Measurements from ENCODE around the gene SNTG2. TPM values are rescaled to one million over a fixed set of nuclear protein-coding genes. Genes with fewer than 3 reads are reported as not detected.
A peak's percentile ranks its signal among the peaks of the same experiment; 100 is the strongest.
"Not testable (repeated sequence)": the region's sequence is repeated elsewhere in the genome, so short reads cannot be mapped to it uniquely, and the experiment has no call there.

The SNTG2 gene
- not detected in 2 replicates for total RNA-seq

GRCh38 chr2:950080-950966 lies at the start of gene SNTG2:
SNTG2 (plus strand) TSS chr2:950849; CDS start chr2:950997, 148 bp downstream.
- Mint-ChIP-seq H3K27me3 (ENCODE audit: low read depth) (peaks cover 56% of the 10 kb centered on the region), H3K4me1 (ENCODE audit: low read depth) (peaks cover 14% of the 10 kb centered on the region), H3K9me3 (no peaks in the 10 kb centered on the region), H3K4me3 (ENCODE audit: low read depth) (peak within 1 kb of the TSS; percentile 65), H3K36me3 (ENCODE audit: low read depth) (no peaks in the 10 kb centered on the region), H3K27ac (no peak within 1 kb of the TSS)
- peak; percentile 55 for DNase-seq (ENCODE audit: low spot score)
- intact Hi-C loops (cut with micrococcal nuclease), result no loop called here

GRCh38 chr2:902584-902983 lies 48.1 kb upstream of the SNTG2 start:
- DNase-seq (ENCODE audit: low spot score), result no peak
- H3K36me3 Mint-ChIP-seq (ENCODE audit: low read depth), result no peaks in the 10 kb centered on the region
- H3K4me1 Mint-ChIP-seq (ENCODE audit: low read depth), result no peaks in the 10 kb centered on the region
- no peak overlapping the region for H3K4me3 Mint-ChIP-seq (ENCODE audit: low read depth)
- no peaks in the 10 kb centered on the region for H3K9me3 Mint-ChIP-seq
- H3K27ac Mint-ChIP-seq, result no peak overlapping the region
- intact Hi-C loops (cut with micrococcal nuclease), result no loop called here
- H3K27me3 Mint-ChIP-seq (ENCODE audit: low read depth), result no peaks in the 10 kb centered on the region

GRCh38 chr2:903223-903900 lies 47.3 kb upstream of the SNTG2 start:
- no peak overlapping the region for H3K4me3 Mint-ChIP-seq (ENCODE audit: low read depth)
- H3K36me3 Mint-ChIP-seq (ENCODE audit: low read depth), result no peaks in the 10 kb centered on the region
- H3K27me3 Mint-ChIP-seq (ENCODE audit: low read depth), result no peaks in the 10 kb centered on the region
- H3K4me1 Mint-ChIP-seq (ENCODE audit: low read depth), result no peaks in the 10 kb centered on the region
- H3K9me3 Mint-ChIP-seq, result no peaks in the 10 kb centered on the region
- DNase-seq (ENCODE audit: low spot score), result no peak
- H3K27ac Mint-ChIP-seq, result no peak overlapping the region
- intact Hi-C loops (cut with micrococcal nuclease), result no loop called here

DNA sequence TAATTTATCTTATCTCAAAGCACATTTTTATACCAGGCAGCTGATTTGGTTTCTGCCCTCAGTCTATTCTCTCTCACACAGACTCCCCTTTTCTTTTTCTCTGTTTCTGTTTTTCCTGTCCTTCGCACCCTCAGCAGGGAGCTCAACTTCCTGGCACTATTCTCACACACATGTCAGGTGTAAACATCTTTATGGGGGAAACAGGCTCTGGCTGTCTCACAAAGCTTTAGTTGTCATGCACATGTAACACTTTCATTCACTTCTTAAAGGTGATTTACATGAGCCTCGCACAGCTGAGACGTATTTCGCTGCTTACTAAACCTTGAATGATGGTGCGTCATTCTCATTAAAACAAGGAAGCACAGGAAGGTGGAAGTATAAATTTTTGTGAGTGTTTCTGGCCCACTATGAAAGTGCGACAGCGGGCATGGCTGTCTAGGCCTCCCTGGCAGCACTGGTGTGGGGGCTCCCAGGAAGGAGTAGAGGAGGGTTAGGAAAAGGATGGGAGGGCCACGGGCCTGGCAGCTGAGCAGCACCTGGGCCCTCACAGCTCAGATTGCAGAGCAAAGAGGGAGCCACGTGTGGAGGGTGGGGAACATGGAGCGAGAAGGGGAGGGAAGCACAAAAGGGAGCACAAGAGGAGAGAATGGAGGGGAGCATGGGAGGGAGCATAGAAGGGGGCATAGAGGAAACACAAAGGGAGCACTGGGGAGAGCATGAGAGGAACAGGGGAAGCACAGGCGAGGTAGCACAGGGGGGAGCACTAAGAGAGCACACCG lies 46.2 kb upstream of the SNTG2 start:
- H3K27ac Mint-ChIP-seq, result no peak overlapping the region
- H3K36me3 Mint-ChIP-seq (ENCODE audit: low read depth), result no peaks in the 10 kb centered on the region
- H3K27me3 Mint-ChIP-seq (ENCODE audit: low read depth), result no peaks in the 10 kb centered on the region
- intact Hi-C loops (cut with micrococcal nuclease), result no loop called here
- no peaks in the 10 kb centered on the region for H3K9me3 Mint-ChIP-seq
- no peaks in the 10 kb centered on the region for H3K4me1 Mint-ChIP-seq (ENCODE audit: low read depth)
- no peak overlapping the region for H3K4me3 Mint-ChIP-seq (ENCODE audit: low read depth)
- DNase-seq (ENCODE audit: low spot score), result no peak

DNA sequence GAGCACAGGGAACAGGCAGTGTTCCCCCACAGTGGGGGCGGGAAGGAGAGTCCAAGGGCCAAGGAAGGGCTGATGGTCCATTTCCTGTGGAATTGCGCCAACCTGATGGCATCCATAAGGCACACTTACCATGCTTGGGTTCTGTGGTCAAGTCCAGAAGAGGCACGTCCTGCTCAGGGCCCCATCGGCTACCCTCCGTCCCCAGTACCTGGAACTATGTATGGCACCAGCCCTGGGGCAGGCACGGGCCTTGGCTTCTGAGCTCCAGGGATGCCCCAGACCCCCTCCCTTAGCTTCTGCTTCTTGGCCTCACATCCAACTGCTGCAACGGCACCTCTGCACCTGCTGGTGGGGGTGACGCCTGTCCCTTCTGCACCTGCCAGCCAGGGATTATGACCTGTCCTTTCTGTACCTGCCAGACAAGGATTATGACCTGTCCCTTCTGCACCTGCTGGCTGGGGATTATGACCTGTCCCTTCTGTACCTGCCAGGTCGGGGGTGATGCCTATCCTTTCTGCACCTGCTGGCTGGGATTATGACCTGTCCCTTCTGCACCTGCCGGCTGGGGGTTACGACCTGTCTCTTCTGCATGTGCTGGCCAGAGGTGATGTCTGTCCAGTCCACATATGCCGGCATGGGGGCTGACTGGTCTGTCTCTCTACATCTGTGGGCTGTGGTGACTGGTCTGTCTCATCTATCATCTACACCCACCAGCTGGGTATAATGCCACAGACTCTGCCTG lies 45.4 kb upstream of the SNTG2 start:
- no peak for DNase-seq (ENCODE audit: low spot score)
- H3K9me3 Mint-ChIP-seq, result peaks cover 2% of the 10 kb centered on the region
- no peak overlapping the region for H3K27ac Mint-ChIP-seq
- no peak overlapping the region for H3K4me3 Mint-ChIP-seq (ENCODE audit: low read depth)
- no peaks in the 10 kb centered on the region for H3K36me3 Mint-ChIP-seq (ENCODE audit: low read depth)
- H3K4me1 Mint-ChIP-seq (ENCODE audit: low read depth), result no peaks in the 10 kb centered on the region
- no peaks in the 10 kb centered on the region for H3K27me3 Mint-ChIP-seq (ENCODE audit: low read depth)
- intact Hi-C loops (cut with micrococcal nuclease), result no loop called here

- peaks cover 6% of the 10 kb centered on the region for H3K9me3 Mint-ChIP-seq
- no peaks in the 10 kb centered on the region for H3K27me3 Mint-ChIP-seq (ENCODE audit: low read depth)
- H3K27ac Mint-ChIP-seq, result no peak overlapping the region
- H3K36me3 Mint-ChIP-seq (ENCODE audit: low read depth), result no peaks in the 10 kb centered on the region
- no peak for DNase-seq (ENCODE audit: low spot score)
- no peak overlapping the region for H3K4me3 Mint-ChIP-seq (ENCODE audit: low read depth)
- H3K4me1 Mint-ChIP-seq (ENCODE audit: low read depth), result no peaks in the 10 kb centered on the region
- intact Hi-C loops (cut with micrococcal nuclease), result no loop called here
Measured at GRCh38 chr2:905833-906140, 44.9 kb upstream of the SNTG2 start.

- Mint-ChIP-seq H3K4me3 (ENCODE audit: low read depth) (no peak overlapping the region), H3K36me3 (ENCODE audit: low read depth) (no peaks in the 10 kb centered on the region), H3K4me1 (ENCODE audit: low read depth) (no peaks in the 10 kb centered on the region), H3K27ac (no peak overlapping the region), H3K27me3 (ENCODE audit: low read depth) (no peaks in the 10 kb centered on the region), H3K9me3 (peaks cover 6% of the 10 kb centered on the region)
- intact Hi-C loops (cut with micrococcal nuclease), result no loop called here
- no peak for DNase-seq (ENCODE audit: low spot score)
Measured at GRCh38 chr2:907706-908105, 42.9 kb upstream of the SNTG2 start.

DNA sequence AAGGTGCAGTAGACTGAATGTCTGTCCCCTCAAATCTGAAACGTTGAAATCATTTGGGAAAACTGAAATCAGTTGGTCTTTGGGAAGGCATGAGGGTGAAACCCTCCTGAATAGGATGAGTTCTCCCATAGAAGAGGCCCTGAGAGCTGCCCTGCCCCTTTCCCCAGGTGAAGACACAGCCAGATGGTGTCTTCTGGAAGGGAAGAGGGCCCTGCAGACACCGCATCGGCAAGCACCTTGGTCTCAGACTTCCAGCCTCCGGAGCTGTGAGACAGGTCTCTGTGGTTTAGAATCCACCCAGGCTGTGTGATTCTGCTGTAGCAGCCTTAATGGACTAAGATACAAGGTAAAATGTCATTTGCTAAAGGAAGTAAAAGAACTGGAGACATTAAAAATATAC lies 42.1 kb upstream of the SNTG2 start:
- Mint-ChIP-seq H3K27me3 (ENCODE audit: low read depth) (no peaks in the 10 kb centered on the region), H3K9me3 (peaks cover 6% of the 10 kb centered on the region), H3K4me1 (ENCODE audit: low read depth) (no peaks in the 10 kb centered on the region), H3K36me3 (ENCODE audit: low read depth) (no peaks in the 10 kb centered on the region), H3K27ac (no peak overlapping the region), H3K4me3 (ENCODE audit: low read depth) (no peak overlapping the region)
- intact Hi-C loops (cut with micrococcal nuclease), result no loop called here
- DNase-seq (ENCODE audit: low spot score), result no peak

- H3K4me3 Mint-ChIP-seq (ENCODE audit: low read depth); H3K27ac Mint-ChIP-seq; intact Hi-C loops (cut with micrococcal nuclease); H3K36me3 Mint-ChIP-seq (ENCODE audit: low read depth); DNase-seq (ENCODE audit: low spot score); H3K9me3 Mint-ChIP-seq; H3K27me3 Mint-ChIP-seq (ENCODE audit: low read depth); H3K4me1 Mint-ChIP-seq (ENCODE audit: low read depth): not testable (repeated sequence)
Measured at GRCh38 chr2:909764-910379, 40.8 kb upstream of the SNTG2 start.

- Mint-ChIP-seq H3K4me1 (ENCODE audit: low read depth) (no peaks in the 10 kb centered on the region), H3K27me3 (ENCODE audit: low read depth) (no peaks in the 10 kb centered on the region), H3K4me3 (ENCODE audit: low read depth) (no peak overlapping the region), H3K36me3 (ENCODE audit: low read depth) (no peaks in the 10 kb centered on the region), H3K9me3 (peaks cover 6% of the 10 kb centered on the region), H3K27ac (no peak overlapping the region)
- intact Hi-C loops (cut with micrococcal nuclease), result no loop called here
- no peak for DNase-seq (ENCODE audit: low spot score)
Measured at GRCh38 chr2:910698-911097, 40.0 kb upstream of the SNTG2 start.

- H3K27ac Mint-ChIP-seq, result no peak overlapping the region
- no peaks in the 10 kb centered on the region for H3K4me1 Mint-ChIP-seq (ENCODE audit: low read depth)
- DNase-seq (ENCODE audit: low spot score), result no peak
- H3K4me3 Mint-ChIP-seq (ENCODE audit: low read depth), result no peak overlapping the region
- intact Hi-C loops (cut with micrococcal nuclease), result no loop called here
- H3K9me3 Mint-ChIP-seq, result no peaks in the 10 kb centered on the region
- no peaks in the 10 kb centered on the region for H3K36me3 Mint-ChIP-seq (ENCODE audit: low read depth)
- H3K27me3 Mint-ChIP-seq (ENCODE audit: low read depth), result no peaks in the 10 kb centered on the region
Measured at GRCh38 chr2:915979-916378, 34.7 kb upstream of the SNTG2 start.

DNA sequence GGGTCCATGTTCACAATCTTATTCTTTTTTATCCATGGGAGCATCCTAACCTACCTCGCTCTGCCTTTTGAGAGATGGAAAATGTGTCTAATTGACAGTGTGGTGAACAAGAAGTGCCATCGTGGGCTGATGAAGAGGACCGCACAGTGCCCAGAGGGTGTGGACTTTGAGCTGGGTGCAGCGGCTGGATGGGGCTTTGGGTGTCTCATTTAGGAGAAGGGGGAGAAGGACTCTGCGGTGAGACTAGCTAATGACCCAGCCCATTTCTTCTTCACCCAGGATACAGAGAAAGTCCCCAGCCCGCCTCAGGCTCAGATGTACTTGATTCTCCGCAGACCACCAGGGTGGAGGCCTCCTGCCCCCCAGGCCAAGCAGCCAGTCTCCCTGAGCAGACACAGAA lies 33.7 kb upstream of the SNTG2 start:
- Mint-ChIP-seq H3K27ac (no peak overlapping the region), H3K9me3 (no peaks in the 10 kb centered on the region), H3K4me3 (ENCODE audit: low read depth) (no peak overlapping the region), H3K36me3 (ENCODE audit: low read depth) (no peaks in the 10 kb centered on the region), H3K4me1 (ENCODE audit: low read depth) (no peaks in the 10 kb centered on the region), H3K27me3 (ENCODE audit: low read depth) (no peaks in the 10 kb centered on the region)
- DNase-seq (ENCODE audit: low spot score), result no peak
- intact Hi-C loops (cut with micrococcal nuclease), result no loop called here

Measured in activated T-helper 2 cell treated with anti-CD3 and anti-CD28 coated beads, Interferon-gamma antibody, Interleukin-2, Interleukin-4, amounts not matched to agents 10 μg/mL and 5 μg/mL and 100 μg/mL, durations not matched to agents 14 hours and 24 hours and 36 hours (primary cell).